GM18951 (cell line): ENCODE results near the gene KIAA1958.
A peak's percentile ranks its signal among the peaks of the same experiment; 100 is the strongest.

Experiments
- POLR2A ChIP-seq: IDR thresholded peaks from 4 replicates; pipeline ENCODE4 v1.6.1; 2011; ENCODE audit warnings: mild to moderate bottlenecking; ENCODE audit not compliant: insufficient read length, insufficient read depth; ENCODE audit errors: extremely low read depth
- in situ Hi-C: fragments of 300-500 bp; cut with MboI; formaldehyde crosslinking; loops from one replicate; pipeline ENCODE4 v1.12.0; 2022; ENCODE audit warnings: low sequenced_read_pairs, mixed read lengths, inconsistent platforms; ENCODE audit not compliant: unreplicated experiment

KIAA1958 gene, protein sequence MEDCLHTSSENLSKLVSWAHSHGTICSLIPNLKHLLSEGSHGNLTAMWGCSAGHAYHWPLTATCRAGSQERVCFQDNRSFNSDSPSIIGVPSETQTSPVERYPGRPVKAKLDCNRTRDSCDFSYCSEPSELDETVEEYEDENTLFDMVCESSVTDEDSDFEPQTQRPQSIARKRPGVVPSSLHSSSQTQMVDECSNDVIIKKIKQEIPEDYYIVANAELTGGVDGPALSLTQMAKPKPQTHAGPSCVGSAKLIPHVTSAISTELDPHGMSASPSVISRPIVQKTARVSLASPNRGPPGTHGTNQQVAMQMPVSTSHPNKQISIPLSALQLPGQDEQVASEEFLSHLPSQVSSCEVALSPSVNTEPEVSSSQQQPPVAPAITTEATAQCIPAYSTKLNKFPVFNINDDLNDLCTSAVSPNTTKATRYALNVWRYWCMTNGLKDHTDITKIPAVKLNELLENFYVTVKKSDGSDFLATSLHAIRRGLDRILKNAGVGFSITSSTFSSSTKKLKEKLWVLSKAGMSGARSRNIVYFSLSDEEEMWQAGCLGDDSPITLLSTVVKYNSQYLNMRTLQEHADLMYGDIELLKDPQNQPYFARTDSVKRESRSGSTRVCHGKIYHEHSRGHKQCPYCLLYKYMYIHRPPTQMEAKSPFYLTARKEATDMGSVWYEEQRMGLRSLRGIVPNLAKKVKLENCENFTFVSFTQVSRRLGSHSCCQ

DNA sequence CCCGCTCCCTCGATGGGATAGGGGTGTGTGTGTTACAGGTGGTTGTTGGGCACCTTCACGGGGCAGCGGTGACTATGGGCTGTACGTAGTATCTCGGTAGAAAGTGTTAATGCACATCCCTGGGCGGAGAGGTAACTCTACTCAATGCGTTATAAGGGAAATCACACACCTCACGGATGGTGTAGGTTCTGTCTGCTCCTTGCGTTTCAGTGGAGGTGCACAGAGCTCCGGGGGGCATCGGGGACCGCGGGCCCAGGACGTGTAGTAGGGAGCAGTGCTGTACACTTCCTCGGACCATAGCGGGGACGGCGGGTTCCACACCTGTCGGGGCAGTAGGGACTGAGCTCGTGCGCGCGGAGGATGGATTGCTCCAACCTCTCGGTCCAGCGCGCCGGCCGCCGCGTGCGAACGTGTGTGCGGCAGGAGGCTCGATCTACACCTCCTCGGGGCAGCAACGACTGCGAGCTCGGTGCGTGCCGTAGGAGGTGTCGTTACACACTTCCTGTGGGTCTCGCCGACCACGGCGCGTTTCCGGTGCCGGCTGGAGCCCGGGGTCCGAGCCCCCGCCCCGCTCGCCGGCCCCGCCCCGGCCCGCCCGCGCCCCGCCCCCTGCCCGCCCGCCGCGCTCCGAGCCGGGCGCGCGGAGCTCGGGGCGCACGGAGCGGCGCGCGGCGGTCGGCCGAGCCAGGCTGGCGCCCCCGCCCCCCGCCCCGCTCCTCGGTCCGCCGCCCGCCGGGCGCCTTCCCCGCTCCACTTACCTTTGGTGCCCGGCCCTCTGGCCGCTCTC is at the start of gene KIAA1958:
KIAA1958 (plus strand) TSS at position 607 of the 787 bp plus-strand sequence. CDS start 87,254 bp downstream, outside the sequence.
- in situ Hi-C loops: no loop called here
- peak; percentile 96 for TF ChIP-seq POLR2A

DNA sequence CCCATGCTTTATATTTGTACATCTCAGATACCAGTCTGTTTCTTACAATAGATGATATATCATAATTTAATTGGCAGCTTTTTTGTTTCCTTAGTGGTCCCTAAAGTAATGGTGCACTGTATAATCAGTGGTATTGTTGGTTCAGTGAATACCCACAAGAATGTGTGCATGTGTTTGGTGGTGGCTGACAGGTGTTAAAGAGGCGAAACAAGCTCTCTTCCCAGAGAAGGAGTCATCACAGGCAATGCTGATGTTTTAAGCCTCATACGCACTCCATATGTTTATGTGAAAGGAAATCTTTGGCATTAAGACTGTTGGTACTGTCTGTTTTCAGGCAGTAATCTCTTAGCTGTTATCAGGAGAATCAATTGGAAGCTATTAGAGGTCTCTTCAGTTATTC is 49.2 kb upstream of the KIAA1958 start:
- TF ChIP-seq POLR2A: no peak
- in situ Hi-C loops: no loop called here

DNA sequence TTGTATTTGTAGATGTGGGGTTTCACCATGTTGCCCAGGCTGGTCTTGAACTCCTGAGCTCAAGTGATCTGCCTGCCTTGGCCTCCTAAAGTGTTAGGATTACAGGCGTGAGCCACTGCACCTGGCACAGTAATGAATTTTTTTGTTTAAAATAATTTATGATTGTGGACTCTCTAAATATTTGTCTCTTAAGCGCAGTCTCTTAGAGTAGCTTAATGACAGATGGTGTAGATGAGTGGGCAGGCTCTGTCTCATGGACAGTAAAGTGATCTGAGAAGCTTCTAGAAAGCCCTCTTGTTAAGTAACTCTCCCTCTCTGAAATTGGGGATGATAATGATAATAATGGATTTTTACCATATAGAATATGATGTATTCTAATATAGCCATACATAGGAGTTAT is 47.5 kb upstream of the KIAA1958 start:
- in situ Hi-C loops: no loop called here
- no peak for TF ChIP-seq POLR2A

DNA sequence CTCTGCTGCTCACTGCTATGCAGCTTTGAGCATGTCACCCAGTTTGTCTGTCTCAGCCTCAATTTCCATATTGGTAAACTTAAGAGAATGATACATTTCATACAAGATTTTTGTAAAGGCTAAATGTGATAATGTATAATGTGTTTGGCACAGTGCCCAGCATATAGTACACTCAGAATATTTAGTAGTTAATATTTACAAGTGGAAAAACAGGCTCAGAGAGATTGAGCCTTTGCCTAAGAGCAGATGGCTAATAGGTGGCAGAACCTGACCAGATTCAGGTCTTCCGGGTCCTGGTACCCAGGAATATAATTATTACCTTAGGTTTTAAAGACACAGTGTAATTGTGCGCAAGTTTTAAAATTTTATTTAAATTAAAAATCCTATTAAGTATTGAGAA is 46.8 kb upstream of the KIAA1958 start:
- TF ChIP-seq POLR2A: no peak
- in situ Hi-C loops: no loop called here

DNA sequence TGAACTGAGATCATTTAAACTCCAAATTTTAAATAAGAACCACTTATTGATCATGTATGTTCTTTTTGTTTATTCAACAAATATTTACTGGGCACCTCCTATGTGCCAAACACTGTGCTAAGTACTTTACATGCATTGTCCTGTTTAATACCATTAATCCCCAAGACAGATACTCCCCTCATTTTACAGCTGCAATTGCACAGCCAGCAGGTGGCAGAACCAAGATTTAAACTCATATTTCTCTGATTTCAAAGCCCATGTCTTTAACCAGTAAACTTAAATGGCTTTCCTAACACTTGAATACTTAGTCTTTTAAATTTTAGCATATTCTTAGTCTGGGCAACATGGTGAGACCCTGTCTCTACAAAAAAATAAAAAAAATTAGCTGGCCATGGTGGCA is 43.4 kb upstream of the KIAA1958 start:
- no peak for TF ChIP-seq POLR2A
- in situ Hi-C loops: no loop called here

DNA sequence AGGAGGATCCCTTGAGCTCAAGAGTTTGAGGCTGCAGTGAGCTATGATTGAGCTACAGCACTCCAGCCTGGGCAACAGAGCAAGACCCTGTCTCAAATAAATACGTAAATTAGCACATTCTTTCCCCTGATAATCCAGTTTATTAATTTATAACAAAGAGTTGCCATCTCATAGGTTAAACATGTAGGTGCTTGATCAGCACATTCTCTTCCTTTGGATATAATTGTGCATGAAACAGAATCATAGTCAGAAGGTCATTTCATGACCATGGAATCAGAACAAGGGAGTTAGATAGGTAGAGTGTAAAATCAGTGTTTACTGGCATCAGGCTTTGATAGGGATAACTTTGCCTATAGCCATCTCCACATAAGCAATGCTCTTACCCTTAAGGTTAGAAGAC is 43.0 kb upstream of the KIAA1958 start:
- TF ChIP-seq POLR2A: no peak
- in situ Hi-C loops: no loop called here

DNA sequence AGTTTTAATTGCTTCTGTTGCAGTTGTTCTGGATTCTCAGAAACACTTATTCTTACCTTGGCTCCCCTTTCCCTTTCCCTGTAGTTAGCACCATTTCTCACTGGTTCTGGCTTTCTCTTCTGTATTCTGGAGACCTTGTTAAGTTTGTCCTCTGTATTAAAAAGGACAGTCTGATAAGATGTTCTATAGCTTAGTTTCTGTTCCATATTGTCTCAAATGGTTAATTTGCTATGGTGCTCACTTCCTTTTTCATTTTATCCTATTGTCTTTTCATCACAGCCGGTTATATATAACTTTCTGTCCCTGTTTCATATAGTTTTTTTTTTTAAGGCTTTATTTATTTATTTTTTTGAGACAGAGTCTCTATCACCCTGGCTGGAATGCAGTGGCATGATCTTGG is 41.4 kb upstream of the KIAA1958 start:
- in situ Hi-C loops: no loop called here
- TF ChIP-seq POLR2A: no peak

DNA sequence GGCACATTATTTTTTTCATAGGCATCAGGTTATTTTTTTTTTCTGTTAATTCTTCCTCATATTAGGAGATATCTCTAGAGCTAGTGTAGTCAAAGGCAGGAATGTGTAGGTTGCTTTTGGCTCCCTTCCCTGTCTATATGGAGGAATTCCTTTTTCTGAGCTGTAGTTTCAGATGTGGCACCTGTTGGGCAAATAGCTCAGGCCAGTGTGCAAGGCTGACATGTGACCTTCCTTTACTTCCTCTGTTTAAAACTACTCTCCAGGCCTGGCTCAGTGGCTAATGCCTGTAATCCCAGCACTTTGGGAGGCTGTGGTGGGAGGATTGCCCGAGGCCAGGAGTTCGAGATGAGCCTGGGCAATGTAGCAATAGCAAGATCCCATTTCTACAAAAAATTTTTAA is 40.5 kb upstream of the KIAA1958 start:
- no peak for TF ChIP-seq POLR2A
- in situ Hi-C loops: no loop called here

DNA sequence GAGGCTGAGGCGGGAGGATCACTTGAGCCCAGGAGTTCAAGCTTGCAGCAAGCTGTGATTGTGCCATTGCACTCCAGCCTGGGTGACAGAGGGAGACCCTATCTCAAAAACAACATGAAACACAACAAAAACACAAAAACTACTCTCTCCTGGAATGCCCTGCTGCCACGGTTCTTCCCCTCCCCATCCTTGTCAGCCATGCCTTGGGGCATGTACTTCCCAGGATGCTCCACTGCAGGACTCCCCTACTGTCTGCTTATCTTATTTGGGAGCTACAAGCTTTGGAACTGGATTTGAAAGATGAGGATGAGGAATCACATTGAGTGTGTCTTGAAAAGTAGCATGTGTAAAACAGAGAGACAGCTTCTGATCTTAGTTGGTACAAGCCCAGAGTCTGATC is 40.1 kb upstream of the KIAA1958 start:
- TF ChIP-seq POLR2A: no peak

DNA sequence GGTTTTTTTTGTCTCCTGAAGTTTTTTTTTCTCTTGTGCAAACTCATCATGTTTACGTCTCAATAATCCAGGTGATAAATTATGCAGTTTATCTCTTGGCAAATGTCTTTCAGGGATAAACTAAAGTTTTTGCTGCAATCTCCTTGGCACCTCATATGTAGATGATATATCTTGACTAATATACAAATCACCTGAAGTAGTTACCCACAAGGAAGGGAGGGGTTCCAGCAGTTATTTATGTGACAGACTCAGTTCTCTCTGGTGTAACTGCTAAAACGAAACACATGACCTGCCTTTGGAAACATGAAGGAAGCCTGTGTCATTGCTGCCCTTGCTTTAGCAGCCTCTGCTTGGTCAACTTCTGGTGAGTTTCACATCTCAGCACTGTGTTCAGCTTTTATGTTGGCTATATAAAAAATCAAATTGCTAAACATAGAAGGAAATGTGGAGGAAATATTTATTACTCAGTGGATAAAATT is 39.3 kb upstream of the KIAA1958 start:
- in situ Hi-C loops: no loop called here

More for the DNA sequence above, 40.1 kb upstream of the KIAA1958 start:
- in situ Hi-C loops: no loop called here

DNA sequence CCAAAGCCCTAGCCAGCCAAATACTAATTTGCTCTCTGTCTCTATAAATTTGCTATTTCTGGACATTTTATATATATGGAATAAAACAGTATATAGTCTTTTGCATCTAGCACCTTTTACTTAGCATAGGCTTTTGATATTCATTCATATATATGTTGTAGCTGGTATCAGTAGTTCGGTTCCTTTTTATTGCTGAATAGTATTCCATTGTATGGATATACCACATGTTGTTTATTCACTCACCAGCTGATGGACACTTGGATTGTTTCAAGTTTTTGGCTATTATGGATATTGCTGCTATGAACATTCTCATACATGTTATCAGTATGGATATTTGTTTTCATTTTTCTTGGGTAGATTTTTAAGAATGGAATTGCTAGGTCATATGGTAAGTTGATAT is 23.8 kb upstream of the KIAA1958 start:
- in situ Hi-C loops: no loop called here
- TF ChIP-seq POLR2A: no peak

More for the DNA sequence above, 39.3 kb upstream of the KIAA1958 start:
- no peak for TF ChIP-seq POLR2A

DNA sequence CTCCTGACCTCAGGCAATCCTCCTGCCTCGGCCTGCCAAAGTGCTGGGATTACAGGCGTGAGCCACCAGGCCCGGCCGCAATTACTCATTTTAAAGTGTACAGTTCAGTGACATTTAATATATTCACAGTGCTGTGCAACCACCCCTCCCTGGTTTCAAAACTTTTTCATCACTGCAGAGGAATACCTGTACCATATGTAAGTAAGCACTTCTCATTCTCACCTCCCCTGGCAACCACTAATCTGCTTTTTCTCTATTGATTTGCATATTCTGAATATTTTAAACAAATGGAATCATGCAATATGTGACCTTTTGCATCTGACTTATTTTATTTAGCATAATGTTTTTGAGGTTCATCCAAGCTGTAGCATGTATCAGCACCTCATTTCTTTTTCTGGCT is 21.3 kb upstream of the KIAA1958 start:
- no peak for TF ChIP-seq POLR2A
- in situ Hi-C loops: no loop called here

DNA sequence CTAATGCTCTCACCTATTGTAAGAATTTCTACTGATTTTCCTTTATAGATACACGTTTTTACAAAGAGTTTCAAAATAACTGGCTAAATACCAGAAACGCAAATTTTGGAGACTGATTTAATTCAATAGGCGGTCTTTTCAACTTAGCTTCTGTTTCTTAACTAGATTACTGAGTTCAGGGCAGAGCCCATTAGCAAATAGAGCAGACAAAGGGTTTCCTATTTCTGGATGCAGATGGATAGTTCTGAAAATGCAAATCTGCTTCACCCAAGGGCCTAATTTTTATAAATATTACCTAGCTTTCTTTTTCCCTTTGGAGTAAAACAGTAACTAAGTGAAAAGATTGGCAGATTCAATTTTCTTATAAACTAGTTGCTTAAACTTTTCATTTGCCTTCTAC is 13.6 kb upstream of the KIAA1958 start:
- in situ Hi-C loops: no loop called here
- no peak for TF ChIP-seq POLR2A
